ENCODE data around the gene UTS2.

The UTS2 gene

GRCh38 chr1:7884757-7885156 is 31.9 kb upstream of the UTS2 start:
- WGBS (ENCODE audit: extremely low coverage, insufficient coverage, low lambda C conversion rate) = no CpG with 5 or more reads among the region's 1 CpG

DNA sequence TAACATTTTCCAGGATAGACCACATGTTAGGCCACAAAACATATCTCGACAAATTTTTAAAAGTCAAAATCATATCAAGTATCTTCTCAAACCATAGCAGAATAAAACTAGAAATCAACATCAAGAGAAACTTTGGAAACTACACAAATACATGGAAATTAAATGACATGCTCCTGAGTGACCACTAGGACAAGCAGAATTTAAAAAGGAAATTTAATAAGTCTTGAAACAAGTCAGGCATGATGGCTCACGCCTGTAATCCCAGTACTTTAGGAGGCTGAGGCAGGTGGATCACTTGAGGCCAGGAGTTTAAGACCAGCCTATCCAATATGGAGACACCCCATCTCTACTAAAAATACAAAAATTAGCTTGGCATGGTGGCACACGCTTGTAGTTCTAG is 26.4 kb upstream of the UTS2 start:
- Histone ChIP-seq H3K56ac (ENCODE audit: low read length) (no peak overlapping the region), H3K4ac (ENCODE audit: low read depth, low read length) (no peak overlapping the region), H4K5ac (ENCODE audit: low read length) (no peak overlapping the region), H2BK120ac (ENCODE audit: low read depth, low read length) (no peak overlapping the region), H3K36me3 (ENCODE audit: control insufficient read depth, insufficient read depth, low read length) (no peaks in the 10 kb centered on the region), H2AK5ac (ENCODE audit: low read length) (no peak overlapping the region), H4K8ac (ENCODE audit: low read depth, low read length) (no peak overlapping the region), H3K4me3 (ENCODE audit: low read length) (no peak overlapping the region), H3K9ac (ENCODE audit: low read length) (no peak overlapping the region), H3K4me1 (ENCODE audit: control insufficient read depth, low read depth, low read length) (no peaks in the 10 kb centered on the region), H3K18ac (ENCODE audit: low read length) (no peak overlapping the region), H3K27me3 (ENCODE audit: insufficient read depth, low read length, poor library complexity) (no peaks in the 10 kb centered on the region), H3K79me1 (ENCODE audit: low read length) (no peaks in the 10 kb centered on the region), H3K79me2 (ENCODE audit: control insufficient read depth, insufficient read depth, low read length) (no peaks in the 10 kb centered on the region), H3K4me2 (ENCODE audit: low read length) (no peak overlapping the region), H2BK15ac (replicated peaks; ENCODE audit: low read depth) (no peak overlapping the region), H3K27ac (ENCODE audit: low read depth, low read length) (no peak overlapping the region), H2BK5ac (ENCODE audit: low read length) (no peak overlapping the region), H3K23ac (ENCODE audit: low read length) (no peak overlapping the region)
- DNase-seq = no peak
- no CpG with 5 or more reads among the region's 3 CpGs for WGBS (ENCODE audit: extremely low coverage, insufficient coverage, low lambda C conversion rate)

More at GRCh38 chr1:7884757-7885156, 31.9 kb upstream of the UTS2 start:
- no peaks in the 10 kb centered on the region for H3K36me3 ChIP-seq (ENCODE audit: control insufficient read depth, insufficient read depth, low read length)
- H3K4ac ChIP-seq (ENCODE audit: low read depth, low read length) = no peak overlapping the region
- no peaks in the 10 kb centered on the region for H3K27me3 ChIP-seq (ENCODE audit: insufficient read depth, low read length, poor library complexity)
- H4K5ac ChIP-seq (ENCODE audit: low read length) = no peak overlapping the region
- H2AK5ac ChIP-seq (ENCODE audit: low read length) = no peak overlapping the region
- no peak overlapping the region for H3K4me3 ChIP-seq (ENCODE audit: low read length)
- H4K8ac ChIP-seq (ENCODE audit: low read depth, low read length) = no peak overlapping the region
- H2BK120ac ChIP-seq (ENCODE audit: low read depth, low read length) = no peak overlapping the region
- no peaks in the 10 kb centered on the region for H3K4me1 ChIP-seq (ENCODE audit: control insufficient read depth, low read depth, low read length)
- H2BK5ac ChIP-seq (ENCODE audit: low read length) = no peak overlapping the region
- no peak overlapping the region for H3K9ac ChIP-seq (ENCODE audit: low read length)
- H3K27ac ChIP-seq (ENCODE audit: low read depth, low read length) = no peak overlapping the region
- no peak overlapping the region for H3K4me2 ChIP-seq (ENCODE audit: low read length)
- no peaks in the 10 kb centered on the region for H3K79me1 ChIP-seq (ENCODE audit: low read length)
- DNase-seq = no peak
- H3K56ac ChIP-seq (ENCODE audit: low read length) = no peak overlapping the region
- H3K79me2 ChIP-seq (ENCODE audit: control insufficient read depth, insufficient read depth, low read length) = no peaks in the 10 kb centered on the region
- no peak overlapping the region for H3K23ac ChIP-seq (ENCODE audit: low read length)
- no peak overlapping the region for H2BK15ac ChIP-seq (replicated peaks; ENCODE audit: low read depth)
- no peak overlapping the region for H3K18ac ChIP-seq (ENCODE audit: low read length)

DNA sequence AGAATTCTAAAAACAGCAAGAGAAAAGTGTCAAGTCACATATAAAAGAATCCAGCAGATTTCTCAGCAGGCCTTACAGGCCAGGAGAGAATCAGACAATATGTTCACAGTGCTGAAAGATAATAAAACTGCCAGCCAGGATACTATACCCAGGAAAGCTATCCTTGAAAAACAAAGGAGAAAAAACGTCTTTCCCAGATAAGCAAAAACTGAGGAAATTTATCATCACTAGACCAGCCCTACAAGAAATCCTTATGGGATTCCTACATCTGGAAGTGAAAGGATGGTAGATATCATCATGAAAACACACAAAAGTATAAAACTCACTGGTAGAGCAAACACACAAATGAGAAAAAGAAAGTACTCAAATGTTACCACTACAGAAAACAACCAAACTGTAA is 25.2 kb upstream of the UTS2 start:
- no peak overlapping the region for H3K4me2 ChIP-seq (ENCODE audit: low read length)
- no peaks in the 10 kb centered on the region for H3K27me3 ChIP-seq (ENCODE audit: insufficient read depth, low read length, poor library complexity)
- WGBS (ENCODE audit: extremely low coverage, insufficient coverage, low lambda C conversion rate) = no CpG with 5 or more reads among the region's 1 CpG
- no peak overlapping the region for H2AK5ac ChIP-seq (ENCODE audit: low read length)
- H3K23ac ChIP-seq (ENCODE audit: low read length) = no peak overlapping the region
- no peak overlapping the region for H2BK120ac ChIP-seq (ENCODE audit: low read depth, low read length)
- DNase-seq = no peak
- no peaks in the 10 kb centered on the region for H3K79me1 ChIP-seq (ENCODE audit: low read length)
- no peak overlapping the region for H3K9ac ChIP-seq (ENCODE audit: low read length)
- H3K56ac ChIP-seq (ENCODE audit: low read length) = no peak overlapping the region
- H3K18ac ChIP-seq (ENCODE audit: low read length) = no peak overlapping the region
- no peak overlapping the region for H3K4me3 ChIP-seq (ENCODE audit: low read length)
- no peak overlapping the region for H4K8ac ChIP-seq (ENCODE audit: low read depth, low read length)
- no peak overlapping the region for H4K5ac ChIP-seq (ENCODE audit: low read length)
- no peak overlapping the region for H2BK5ac ChIP-seq (ENCODE audit: low read length)
- no peaks in the 10 kb centered on the region for H3K79me2 ChIP-seq (ENCODE audit: control insufficient read depth, insufficient read depth, low read length)
- H3K27ac ChIP-seq (ENCODE audit: low read depth, low read length) = no peak overlapping the region
- no peaks in the 10 kb centered on the region for H3K36me3 ChIP-seq (ENCODE audit: control insufficient read depth, insufficient read depth, low read length)
- no peaks in the 10 kb centered on the region for H3K4me1 ChIP-seq (ENCODE audit: control insufficient read depth, low read depth, low read length)
- no peak overlapping the region for H2BK15ac ChIP-seq (replicated peaks; ENCODE audit: low read depth)
- H3K4ac ChIP-seq (ENCODE audit: low read depth, low read length) = no peak overlapping the region

DNA sequence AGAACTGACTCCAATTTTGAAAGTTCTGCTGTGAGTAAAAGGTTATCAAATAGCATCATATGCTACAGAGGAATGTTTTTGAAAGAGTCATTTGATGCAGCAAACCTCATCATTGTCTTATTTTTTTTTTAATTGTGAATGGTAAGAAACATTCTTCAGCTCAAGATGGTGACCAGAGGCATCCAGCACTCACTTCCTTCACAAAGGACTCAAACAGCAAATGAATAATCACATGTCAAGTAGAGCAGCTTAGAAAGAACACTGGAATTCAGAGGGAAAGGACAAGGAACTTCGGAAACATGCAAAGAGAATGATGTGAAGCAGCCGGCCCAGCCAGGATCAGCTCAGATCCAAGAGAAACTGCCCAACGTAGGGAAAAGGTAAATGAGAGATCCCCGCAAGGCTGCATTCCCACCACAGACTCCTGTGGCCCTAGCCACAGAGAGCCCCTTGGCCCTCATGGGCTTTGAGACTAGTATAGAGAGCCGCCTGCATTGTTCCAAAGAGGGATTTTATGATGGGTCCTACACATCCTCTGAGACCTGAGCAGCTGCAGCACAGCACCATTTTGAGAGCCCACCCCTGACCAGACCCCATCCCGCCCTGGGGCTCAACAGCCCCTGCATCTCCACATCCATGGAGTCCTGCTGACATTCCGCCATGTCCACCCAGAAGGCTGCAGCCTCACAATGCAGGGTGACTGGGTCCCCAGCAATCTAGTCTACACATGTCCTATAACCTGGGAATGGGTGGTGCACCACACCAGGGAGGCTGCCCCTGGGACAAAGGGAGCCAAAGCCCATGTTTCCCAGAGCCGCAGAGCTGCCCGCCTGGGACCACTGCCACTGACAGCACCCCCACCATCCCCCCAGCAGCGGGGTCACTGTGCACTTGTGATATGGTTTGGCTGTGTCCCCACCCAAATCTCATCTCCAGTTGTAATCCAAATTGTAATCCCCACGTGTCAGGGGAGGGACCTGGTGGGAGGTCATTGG is 21.2 kb upstream of the UTS2 start:
- no peaks in the 10 kb centered on the region for H3K27me3 ChIP-seq (ENCODE audit: insufficient read depth, low read length, poor library complexity)
- H3K56ac ChIP-seq (ENCODE audit: low read length) = no peak overlapping the region
- no peaks in the 10 kb centered on the region for H3K79me1 ChIP-seq (ENCODE audit: low read length)
- no peaks in the 10 kb centered on the region for H3K79me2 ChIP-seq (ENCODE audit: control insufficient read depth, insufficient read depth, low read length)
- no peak overlapping the region for H2BK5ac ChIP-seq (ENCODE audit: low read length)
- H2BK120ac ChIP-seq (ENCODE audit: low read depth, low read length) = no peak overlapping the region
- no peak overlapping the region for H3K23ac ChIP-seq (ENCODE audit: low read length)
- no peak overlapping the region for H3K4ac ChIP-seq (ENCODE audit: low read depth, low read length)
- no peak overlapping the region for H3K27ac ChIP-seq (ENCODE audit: low read depth, low read length)
- H4K8ac ChIP-seq (ENCODE audit: low read depth, low read length) = no peak overlapping the region
- no peak overlapping the region for H4K5ac ChIP-seq (ENCODE audit: low read length)
- no peak overlapping the region for H3K4me3 ChIP-seq (ENCODE audit: low read length)
- H2AK5ac ChIP-seq (ENCODE audit: low read length) = no peak overlapping the region
- H3K18ac ChIP-seq (ENCODE audit: low read length) = no peak overlapping the region
- H3K4me1 ChIP-seq (ENCODE audit: control insufficient read depth, low read depth, low read length) = no peaks in the 10 kb centered on the region
- no peak overlapping the region for H2BK15ac ChIP-seq (replicated peaks; ENCODE audit: low read depth)
- DNase-seq = no peak
- no CpG with 5 or more reads among the region's 11 CpGs for WGBS (ENCODE audit: extremely low coverage, insufficient coverage, low lambda C conversion rate)
- no peak overlapping the region for H3K9ac ChIP-seq (ENCODE audit: low read length)
- no peaks in the 10 kb centered on the region for H3K36me3 ChIP-seq (ENCODE audit: control insufficient read depth, insufficient read depth, low read length)
- no peak overlapping the region for H3K4me2 ChIP-seq (ENCODE audit: low read length)

- H3K36me3 ChIP-seq (ENCODE audit: control insufficient read depth, insufficient read depth, low read length) = no peaks in the 10 kb centered on the region
- H2BK120ac ChIP-seq (ENCODE audit: low read depth, low read length) = no peak overlapping the region
- DNase-seq = no peak
- H3K79me1 ChIP-seq (ENCODE audit: low read length) = no peaks in the 10 kb centered on the region
- H3K4me2 ChIP-seq (ENCODE audit: low read length) = no peak overlapping the region
- H3K79me2 ChIP-seq (ENCODE audit: control insufficient read depth, insufficient read depth, low read length) = no peaks in the 10 kb centered on the region
- no peak overlapping the region for H3K27ac ChIP-seq (ENCODE audit: low read depth, low read length)
- no CpG with 5 or more reads among the region's 6 CpGs for WGBS (ENCODE audit: extremely low coverage, insufficient coverage, low lambda C conversion rate)
- no peak overlapping the region for H2BK5ac ChIP-seq (ENCODE audit: low read length)
- no peak overlapping the region for H3K4ac ChIP-seq (ENCODE audit: low read depth, low read length)
- H3K4me3 ChIP-seq (ENCODE audit: low read length) = no peak overlapping the region
- H3K23ac ChIP-seq (ENCODE audit: low read length) = no peak overlapping the region
- no peak overlapping the region for H3K9ac ChIP-seq (ENCODE audit: low read length)
- no peak overlapping the region for H4K8ac ChIP-seq (ENCODE audit: low read depth, low read length)
- H3K56ac ChIP-seq (ENCODE audit: low read length) = no peak overlapping the region
- no peaks in the 10 kb centered on the region for H3K27me3 ChIP-seq (ENCODE audit: insufficient read depth, low read length, poor library complexity)
- no peaks in the 10 kb centered on the region for H3K4me1 ChIP-seq (ENCODE audit: control insufficient read depth, low read depth, low read length)
- H4K5ac ChIP-seq (ENCODE audit: low read length) = no peak overlapping the region
- no peak overlapping the region for H2AK5ac ChIP-seq (ENCODE audit: low read length)
- no peak overlapping the region for H3K18ac ChIP-seq (ENCODE audit: low read length)
- H2BK15ac ChIP-seq (replicated peaks; ENCODE audit: low read depth) = no peak overlapping the region
These were observed 18.3 kb upstream of the UTS2 start for GRCh38 chr1:7871136-7871535.
